Nephron progenitor cell (in vitro differentiated cells): ENCODE results near the gene HTATSF1.

Source experiments
- DNase-seq: peaks from one replicate; pipeline ENCODE4 v3.0.0; 2021
- H3K27ac Mint-ChIP-seq: 2 replicates; pipeline ENCODE4 v1.8.0; 2021; ENCODE audit warnings: mild to moderate bottlenecking, moderate library complexity, mixed read lengths
- H3K27me3 Mint-ChIP-seq: 2 replicates; pipeline ENCODE4 v1.8.0; 2021; ENCODE audit warnings: mild to moderate bottlenecking, low read depth, mixed read lengths; ENCODE audit not compliant: poor library complexity
- H3K36me3 Mint-ChIP-seq: 2 replicates; pipeline ENCODE4 v1.8.0; 2021; ENCODE audit warnings: low read depth, mixed read lengths
- H3K4me1 Mint-ChIP-seq: 2 replicates; pipeline ENCODE4 v1.8.0; 2021; ENCODE audit warnings: mixed read lengths
- H3K4me3 Mint-ChIP-seq: 2 replicates; pipeline ENCODE4 v1.8.0; 2021; ENCODE audit warnings: mild to moderate bottlenecking, moderate library complexity, mixed read lengths
- H3K9me3 Mint-ChIP-seq: 2 replicates; pipeline ENCODE4 v1.8.0; 2021; ENCODE audit warnings: mild to moderate bottlenecking, moderate library complexity, mixed read lengths
- CTCF ChIP-seq: fragments of 200-600 bp; sonication (generic); IDR thresholded peaks from 2 replicates; pipeline ENCODE4 v1.5.0; 2021; ENCODE audit warnings: antibody characterized with exemption

Gene HTATSF1

GRCh38 chrX:136453771-136454170 lies 43.6 kb upstream of the HTATSF1 start:
- H3K27me3 Mint-ChIP-seq, result no peaks in the 10 kb centered on the region
- no peaks in the 10 kb centered on the region for H3K9me3 Mint-ChIP-seq
- H3K4me3 Mint-ChIP-seq, result no peak overlapping the region
- no peak for DNase-seq
- no peaks in the 10 kb centered on the region for H3K36me3 Mint-ChIP-seq
- no peak for TF ChIP-seq CTCF
- H3K27ac Mint-ChIP-seq, result no peak overlapping the region
- no peaks in the 10 kb centered on the region for H3K4me1 Mint-ChIP-seq

- DNase-seq, result no peak
- no peak for TF ChIP-seq CTCF
- Mint-ChIP-seq H3K4me3 (no peak overlapping the region), H3K9me3 (no peaks in the 10 kb centered on the region), H3K4me1 (no peaks in the 10 kb centered on the region), H3K27me3 (no peaks in the 10 kb centered on the region), H3K36me3 (no peaks in the 10 kb centered on the region), H3K27ac (no peak overlapping the region)
Observed at GRCh38 chrX:136456133-136456532, 41.3 kb upstream of the HTATSF1 start.

GRCh38 chrX:136457303-136457917 lies 40.0 kb upstream of the HTATSF1 start:
- no peak for TF ChIP-seq CTCF

GRCh38 chrX:136464589-136464988 lies 32.8 kb upstream of the HTATSF1 start:
- H3K27me3 Mint-ChIP-seq, result peaks cover 6% of the 10 kb centered on the region
- TF ChIP-seq CTCF, result no peak
- peaks cover 16% of the 10 kb centered on the region for H3K9me3 Mint-ChIP-seq
- H3K4me3 Mint-ChIP-seq, result no peak overlapping the region
- H3K36me3 Mint-ChIP-seq, result no peaks in the 10 kb centered on the region
- no peak for DNase-seq
- no peaks in the 10 kb centered on the region for H3K4me1 Mint-ChIP-seq
- H3K27ac Mint-ChIP-seq, result no peak overlapping the region

More at GRCh38 chrX:136457303-136457917, 40.0 kb upstream of the HTATSF1 start:
- Mint-ChIP-seq H3K36me3 (no peaks in the 10 kb centered on the region), H3K9me3 (peaks cover 6% of the 10 kb centered on the region), H3K27me3 (no peaks in the 10 kb centered on the region), H3K27ac (no peak overlapping the region), H3K4me3 (no peak overlapping the region), H3K4me1 (no peaks in the 10 kb centered on the region)
- DNase-seq, result no peak

- H3K4me3 Mint-ChIP-seq, result no peak overlapping the region
- no peak for DNase-seq
Observed at GRCh38 chrX:136467303-136467702, 30.1 kb upstream of the HTATSF1 start.

More at GRCh38 chrX:136467303-136467702, 30.1 kb upstream of the HTATSF1 start:
- Mint-ChIP-seq H3K27me3 (peaks cover 10% of the 10 kb centered on the region), H3K4me1 (no peaks in the 10 kb centered on the region), H3K36me3 (no peaks in the 10 kb centered on the region), H3K27ac (no peak overlapping the region), H3K9me3 (peaks cover 24% of the 10 kb centered on the region)
- TF ChIP-seq CTCF, result no peak
